SK-N-SH (cell line): ENCODE results near the gene CCDC60. TPM values are rescaled to one million over a fixed set of nuclear protein-coding genes. Genes with fewer than 3 reads are reported as not detected.

Experiments used
- CTCF ChIA-PET: fragments of 300-600, 350-600 bp; formaldehyde crosslinking; extraction: SDS; loops from one replicate; lab custom pipeline; 2021; lab: Yijun Ruan, JAX
- POLR2A ChIA-PET: fragments of 350-600 bp; sonication (Branson Sonifier 250); formaldehyde crosslinking; extraction: SDS; loops from one replicate; lab custom pipeline; 2020; ENCODE audit warnings: antibody characterized with exemption, inconsistent platforms; lab: Yijun Ruan, JAX
- DNase-seq: peaks from one replicate; pipeline ENCODE4 v3.0.0; 2012
- H2AFZ ChIP-seq: fragments of 200-600 bp; sonication (generic); 2 replicates; pipeline ENCODE4 v1.8.1; 2016; ENCODE audit warnings: antibody characterized with exemption, mild to moderate bottlenecking, low read depth
- H3F3A ChIP-seq: fragments of 200-600 bp; sonication (generic); replicated peaks from 2 replicates; pipeline ENCODE3; 2016; ENCODE audit warnings: antibody characterized with exemption, mild to moderate bottlenecking; ENCODE audit not compliant: insufficient read depth
- H3K27ac ChIP-seq, 2 experiments: fragments of 200-500 bp in 1 of 2; fragments of 200-600 bp in 1 of 2; sonication (Bioruptor generic) in 1 of 2; sonication (generic), shearing (Covaris generic) in 1 of 2; 2 replicates each; pipeline versions ENCODE4 v1.5.1 to v1.6.1; 2014 to 2016; ENCODE audit warnings: low read depth in 2 of 2, inconsistent platforms in 1 of 2, low read length in 1 of 2, mild to moderate bottlenecking in 1 of 2, mixed read lengths in 1 of 2
- H3K27me3 ChIP-seq: fragments of 200-600 bp; sonication (generic), shearing (Covaris generic); 2 replicates; pipeline ENCODE4 v1.6.1; 2016; ENCODE audit warnings: mixed run types; ENCODE audit not compliant: insufficient read depth
- H3K36me3 ChIP-seq, 2 experiments: fragments of 200-500 bp in 1 of 2; fragments of 200-600 bp in 1 of 2; sonication (Bioruptor generic) in 1 of 2; sonication (generic) in 1 of 2; replicated peaks in 1 of 2; 2 replicates each; pipeline versions ENCODE3 to v1.5.1; 2014 to 2016; ENCODE audit warnings: low read length in 1 of 2, mild to moderate bottlenecking in 1 of 2; ENCODE audit not compliant: insufficient read depth in 2 of 2, control insufficient read depth in 1 of 2
- H3K4me1 ChIP-seq, 2 experiments: fragments of 200-500 bp in 1 of 2; fragments of 200-600 bp in 1 of 2; sonication (Bioruptor generic) in 1 of 2; sonication (generic), shearing (Covaris generic) in 1 of 2; 2 replicates each; pipeline versions ENCODE4 v1.5.1 to v1.6.1; 2014 to 2016; ENCODE audit warnings: low read depth in 1 of 2, low read length in 1 of 2, mixed run types in 1 of 2; ENCODE audit not compliant: insufficient read depth in 2 of 2, control insufficient read depth in 1 of 2
- H3K4me2 ChIP-seq: fragments of 200-600 bp; sonication (generic), shearing (Covaris generic); 2 replicates; pipeline ENCODE4 v1.6.1; 2017; ENCODE audit warnings: mixed run types
- H3K4me3 ChIP-seq, 2 experiments: fragments of 200-500 bp in 1 of 2; fragments of 200-600 bp in 1 of 2; sonication (Bioruptor generic) in 1 of 2; sonication (generic), shearing (Covaris generic) in 1 of 2; 2 replicates each; pipeline versions ENCODE4 v1.5.1 to v1.8.1; 2014 to 2016; ENCODE audit warnings: low read depth in 2 of 2, inconsistent platforms in 1 of 2, low read length in 1 of 2, mild to moderate bottlenecking in 1 of 2, mixed read lengths in 1 of 2, moderate library complexity in 1 of 2
- H3K79me2 ChIP-seq: fragments of 200-600 bp; sonication (generic); 2 replicates; pipeline ENCODE4 v1.8.1; 2017; ENCODE audit warnings: mild to moderate bottlenecking; ENCODE audit not compliant: insufficient read depth
- H3K9ac ChIP-seq: fragments of 200-600 bp; sonication (generic); 2 replicates; pipeline ENCODE4 v1.6.1; 2017; ENCODE audit warnings: mixed run types
- H3K9me2 ChIP-seq: fragments of 200-600 bp; sonication (generic); 2 replicates; pipeline ENCODE4 v1.6.1; 2017; ENCODE audit warnings: mixed run types
- H3K9me3 ChIP-seq: fragments of 200-600 bp; sonication (generic); 2 replicates; pipeline ENCODE4 v1.6.1; 2017; ENCODE audit warnings: mixed run types, mild to moderate bottlenecking, moderate library complexity
- H4K20me1 ChIP-seq: fragments of 200-600 bp; sonication (generic); 2 replicates; pipeline ENCODE4 v1.6.1; 2017; ENCODE audit warnings: mild to moderate bottlenecking, mixed run types; ENCODE audit not compliant: insufficient read depth
- CTCF ChIP-seq: fragments of 200-600 bp; sonication (generic); IDR thresholded peaks from 2 replicates; pipeline ENCODE4 v1.6.1; 2017; ENCODE audit warnings: antibody characterized with exemption, mild to moderate bottlenecking, moderate library complexity
- FOSL2 ChIP-seq: IDR thresholded peaks from 2 replicates; pipeline ENCODE4 v1.4.0; 2012; ENCODE audit warnings: low read depth, mild to moderate bottlenecking, moderate library complexity, borderline replicate concordance
- GABPA ChIP-seq: IDR thresholded peaks from 2 replicates; pipeline ENCODE4 v1.4.0; 2012; ENCODE audit warnings: low read depth, mild to moderate bottlenecking
- JUND ChIP-seq: IDR thresholded peaks from 2 replicates; pipeline ENCODE4 v1.4.0; 2012
- MXI1 ChIP-seq: IDR thresholded peaks from 2 replicates; pipeline ENCODE4 v1.6.1; 2012; ENCODE audit warnings: mild to moderate bottlenecking, low read depth, low read length, improper control_type of control experiment
- NFIC ChIP-seq: IDR thresholded peaks from 2 replicates; pipeline ENCODE4 v1.4.0; 2012; ENCODE audit warnings: borderline replicate concordance
- RFX5 ChIP-seq: IDR thresholded peaks from 2 replicates; pipeline ENCODE4 v1.6.1; 2012; ENCODE audit warnings: mild to moderate bottlenecking, improper control_type of control experiment, low read length
- SIN3A ChIP-seq: IDR thresholded peaks from 2 replicates; pipeline ENCODE4 v1.6.1; 2012; ENCODE audit warnings: low read depth, mild to moderate bottlenecking, low read length, moderate library complexity, borderline replicate concordance
- SMC3 ChIP-seq: IDR thresholded peaks from 2 replicates; pipeline ENCODE4 v1.6.1; 2012; ENCODE audit warnings: low read depth, low read length, improper control_type of control experiment
- WGBS: methylation state at CpG from one replicate; pipeline ENCODE4 v1.1.6; 2017; ENCODE audit warnings: low lambda C conversion rate; 5-methylcytosine and 5-hydroxymethylcytosine counted together
- polyA plus RNA-seq, 3 experiments: library from polyadenylated mRNA; depleted of rRNA; stranded (reverse); fragments of >200 nt; gene quantifications; 2 replicates each; pipeline ENCODE4 v1.2.3, GENCODE V29; 2012
- TF ChIP-seq, protein P1 (sequence below): fragments of 150-350 bp; IDR thresholded peaks from 2 replicates; pipeline ENCODE4 v1.6.1; 2017; ENCODE audit warnings: antibody characterized with exemption, low read length, low read depth, borderline replicate concordance

Gene CCDC60
- polyA plus RNA-seq, 1 of the 3 experiments (the other 2 are of a cell fraction), result not detected

GRCh38 chr12:119375075-119375882 lies 40.8 kb downstream of the CCDC60 start:
- CTCF ChIA-PET, result no interaction called here
- no peak for DNase-seq
- H3K4me3 ChIP-seq, result no peak overlapping the region
- H3F3A ChIP-seq, result no peaks in the 10 kb centered on the region
- no peak overlapping the region for H3K9ac ChIP-seq
- 38% methylated on average over 7 of the region's 7 CpGs for WGBS
- H4K20me1 ChIP-seq, result no peaks in the 10 kb centered on the region
- POLR2A ChIA-PET, result no interaction called here
- no peak for TF ChIP-seq SMC3
- TF ChIP-seq, protein P1, sequence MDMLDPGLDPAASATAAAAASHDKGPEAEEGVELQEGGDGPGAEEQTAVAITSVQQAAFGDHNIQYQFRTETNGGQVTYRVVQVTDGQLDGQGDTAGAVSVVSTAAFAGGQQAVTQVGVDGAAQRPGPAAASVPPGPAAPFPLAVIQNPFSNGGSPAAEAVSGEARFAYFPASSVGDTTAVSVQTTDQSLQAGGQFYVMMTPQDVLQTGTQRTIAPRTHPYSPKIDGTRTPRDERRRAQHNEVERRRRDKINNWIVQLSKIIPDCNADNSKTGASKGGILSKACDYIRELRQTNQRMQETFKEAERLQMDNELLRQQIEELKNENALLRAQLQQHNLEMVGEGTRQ, result no peak
- no peaks in the 10 kb centered on the region for H3K9me3 ChIP-seq
- H3K27ac ChIP-seq, result no peak overlapping the region
- no peaks in the 10 kb centered on the region for H3K4me1 ChIP-seq
- no peaks in the 10 kb centered on the region for H3K36me3 ChIP-seq
- H3K4me2 ChIP-seq, result no peak overlapping the region
- no peaks in the 10 kb centered on the region for H3K9me2 ChIP-seq
- H3K27me3 ChIP-seq, result no peaks in the 10 kb centered on the region
- no peak overlapping the region for H2AFZ ChIP-seq
- no peaks in the 10 kb centered on the region for H3K79me2 ChIP-seq

- H3K4me2 ChIP-seq, result no peak overlapping the region
- DNase-seq, result no peak
- H3K4me3 ChIP-seq, result no peak overlapping the region
- no peaks in the 10 kb centered on the region for H3F3A ChIP-seq
- no peaks in the 10 kb centered on the region for H3K27me3 ChIP-seq
- no peak overlapping the region for H2AFZ ChIP-seq
- H3K79me2 ChIP-seq, result no peaks in the 10 kb centered on the region
- H3K9me2 ChIP-seq, result no peaks in the 10 kb centered on the region
- H3K36me3 ChIP-seq, result no peaks in the 10 kb centered on the region
- WGBS, result 14% methylated on average over 5 of the region's 5 CpGs
- ChIA-PET POLR2A (no interaction called here), CTCF (no interaction called here)
- no peak overlapping the region for H3K27ac ChIP-seq
- H3K9ac ChIP-seq, result no peak overlapping the region
- TF ChIP-seq SIN3A (no peak), NFIC (no peak), MXI1 (no peak), RFX5 (no peak), JUND (no peak), GABPA (no peak), FOSL2 (no peak), CTCF (no peak)
- no peaks in the 10 kb centered on the region for H3K9me3 ChIP-seq
- no peaks in the 10 kb centered on the region for H3K4me1 ChIP-seq
- H4K20me1 ChIP-seq, result no peaks in the 10 kb centered on the region
Measured at GRCh38 chr12:119375883-119376190, 41.3 kb downstream of the CCDC60 start.
